ENCODE results near the gene PAX6.

The PAX6 gene

DNA sequence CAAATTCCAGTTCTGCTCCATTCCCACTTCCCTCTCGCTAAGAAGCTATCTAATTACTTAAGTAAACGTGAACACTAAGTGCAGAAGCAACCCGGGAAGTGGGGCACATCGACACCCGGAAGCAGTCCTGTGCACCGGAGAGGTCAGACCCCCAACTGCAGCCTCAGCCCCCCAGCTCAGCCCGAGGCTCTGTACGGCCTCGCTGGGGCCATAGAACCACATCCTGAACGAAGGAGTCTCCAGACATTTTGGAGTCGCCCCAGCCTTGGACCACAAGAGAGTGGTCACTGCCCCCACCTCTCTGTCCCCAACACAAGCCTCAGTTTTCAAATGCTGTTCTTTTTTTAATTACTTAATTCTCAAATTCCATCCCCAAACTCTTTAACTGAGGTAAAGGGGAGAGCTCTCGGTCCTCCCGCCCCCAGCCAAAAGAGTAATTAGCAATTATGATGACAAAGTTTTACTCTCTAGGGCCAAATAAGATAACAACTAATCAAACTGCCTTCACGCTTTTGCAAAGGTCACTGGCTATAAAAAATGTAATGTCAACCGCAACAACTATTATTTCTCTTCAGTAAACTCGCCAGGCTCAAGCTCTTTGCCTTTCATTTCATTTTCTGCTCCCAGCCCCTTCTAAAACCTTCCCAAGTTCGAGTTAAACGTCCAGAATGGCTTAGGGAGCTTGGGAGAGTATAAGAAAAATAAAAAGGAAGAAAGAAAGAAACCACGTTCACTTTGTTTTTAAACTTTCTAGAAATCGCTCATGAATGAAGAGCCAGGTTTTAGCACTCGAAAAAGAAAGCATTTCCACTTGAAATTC lies 2.2 kb downstream of the PAX6 start:
- no peak for DNase-seq (ENCODE audit: low read depth in 3 of 3)

DNA sequence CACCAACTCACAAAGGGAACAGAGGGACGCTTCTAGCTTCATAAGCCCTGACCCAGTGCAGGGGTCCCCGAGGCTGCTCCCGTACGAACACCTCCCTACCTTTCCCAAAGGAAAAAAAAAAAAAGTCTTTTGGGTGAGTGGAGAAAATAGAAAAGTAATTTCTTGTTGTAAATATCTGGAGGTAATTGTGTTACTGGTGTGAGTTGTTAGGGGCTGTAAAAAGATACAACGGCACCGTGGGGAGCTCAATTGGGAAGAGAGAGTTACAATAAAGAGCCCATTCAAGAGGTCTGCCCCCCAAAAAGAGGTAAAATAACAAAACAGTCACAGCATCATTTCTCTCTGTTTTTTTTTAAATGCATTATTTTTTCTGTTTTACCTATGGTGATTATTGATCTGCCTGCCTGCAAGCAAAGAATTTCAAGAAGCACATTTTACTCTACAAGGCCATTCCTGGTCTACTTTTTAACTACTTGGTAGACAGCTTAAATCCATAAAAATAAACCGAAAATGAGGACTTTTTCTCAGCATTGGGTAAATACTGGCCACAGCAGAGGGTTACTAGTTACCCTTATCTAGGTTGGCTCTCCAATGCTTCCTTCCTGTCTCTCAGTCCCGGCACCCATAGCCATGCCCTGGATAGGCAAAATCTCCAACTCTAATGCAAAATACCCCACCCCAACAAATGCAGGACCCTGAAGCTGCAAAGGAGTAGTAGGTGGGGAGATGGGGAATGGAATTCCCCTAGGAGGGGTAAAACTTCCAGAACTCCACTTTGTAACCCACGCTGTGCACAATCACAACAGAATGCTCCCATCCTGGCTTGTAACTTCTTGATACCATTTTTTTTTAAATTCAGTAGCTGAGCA lies 3.1 kb downstream of the PAX6 start:
- DNase-seq (ENCODE audit: low read depth in 3 of 3) = no peak

DNA sequence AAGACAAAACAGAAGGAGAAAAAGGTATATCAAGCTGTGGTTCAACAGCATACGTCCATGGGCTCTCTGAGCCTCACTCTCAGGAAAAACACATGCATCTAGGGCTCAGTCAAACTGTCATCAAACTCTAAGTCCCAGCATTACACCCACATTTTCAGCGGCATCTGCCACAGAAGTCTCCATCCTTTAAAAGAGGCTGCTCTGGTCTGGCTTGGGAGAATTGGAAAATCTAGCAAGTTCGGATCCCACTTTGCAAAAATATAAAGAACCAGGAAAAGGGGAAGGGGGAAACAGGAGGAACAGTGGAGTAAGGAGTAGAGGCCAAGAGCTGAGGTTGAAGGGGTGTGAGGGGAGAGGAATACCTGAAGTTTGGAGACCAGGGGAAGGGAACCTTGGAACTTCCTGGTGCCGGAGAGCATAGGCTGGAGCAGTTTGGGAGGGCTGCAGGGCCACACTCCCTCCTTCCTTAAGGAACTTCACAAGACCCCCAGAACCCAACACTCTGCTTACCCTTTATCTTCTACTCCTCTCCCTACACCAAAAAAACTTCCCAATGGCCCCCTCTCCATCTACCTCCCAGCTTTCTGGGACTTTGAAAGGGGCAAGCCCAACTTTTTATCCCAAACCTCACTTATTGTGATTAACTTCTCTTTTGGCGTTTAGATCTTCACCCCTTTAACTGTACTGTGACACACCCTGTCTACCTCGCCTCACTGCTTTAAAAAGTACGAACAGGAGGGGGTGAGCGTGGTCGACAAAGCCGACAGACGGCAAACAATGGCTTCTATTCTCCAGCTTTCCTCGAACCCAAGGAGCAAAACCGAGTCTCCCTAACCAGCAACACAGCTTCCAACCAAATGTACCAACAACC lies 4.0 kb downstream of the PAX6 start:
- DNase-seq (ENCODE audit: low read depth in 3 of 3) = no peak

DNA sequence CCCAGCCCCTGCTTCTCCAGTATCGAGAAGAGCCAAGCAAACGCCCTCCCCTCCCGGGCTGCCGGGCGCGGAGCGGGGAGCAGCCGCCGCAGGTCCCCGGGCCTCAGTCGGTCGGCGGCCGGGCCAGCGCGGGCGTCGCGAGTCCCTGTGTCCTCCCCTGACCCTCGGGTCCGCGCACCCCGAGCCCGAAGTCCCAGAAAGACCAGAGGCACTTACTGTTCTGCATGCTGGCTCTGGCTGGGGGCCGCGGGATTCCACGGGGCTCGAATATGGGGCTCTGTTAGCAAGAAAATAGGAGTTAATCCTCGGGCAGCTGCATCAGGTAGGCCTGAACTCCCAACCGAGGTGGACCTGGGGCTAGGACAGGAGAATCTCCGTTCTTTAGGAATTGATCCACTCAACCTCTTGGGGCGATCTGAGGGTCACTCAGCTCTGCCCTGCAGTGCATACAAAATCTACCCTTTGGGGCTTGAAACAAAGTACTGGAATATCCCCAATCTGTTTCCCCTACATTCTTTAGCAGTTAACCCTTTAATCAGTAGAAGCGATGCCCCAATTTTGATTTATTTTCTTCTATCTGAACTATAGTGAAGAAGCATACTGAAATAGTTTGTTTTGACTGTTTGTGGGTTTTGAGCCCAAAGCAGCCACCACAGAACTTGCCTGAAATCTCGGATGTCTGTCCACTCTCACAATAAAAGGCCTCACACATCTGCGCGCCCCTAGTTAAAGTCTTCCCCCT lies 4.8 kb downstream of the PAX6 start:
- DNase-seq (ENCODE audit: low read depth in 3 of 3) = no peak

DNA sequence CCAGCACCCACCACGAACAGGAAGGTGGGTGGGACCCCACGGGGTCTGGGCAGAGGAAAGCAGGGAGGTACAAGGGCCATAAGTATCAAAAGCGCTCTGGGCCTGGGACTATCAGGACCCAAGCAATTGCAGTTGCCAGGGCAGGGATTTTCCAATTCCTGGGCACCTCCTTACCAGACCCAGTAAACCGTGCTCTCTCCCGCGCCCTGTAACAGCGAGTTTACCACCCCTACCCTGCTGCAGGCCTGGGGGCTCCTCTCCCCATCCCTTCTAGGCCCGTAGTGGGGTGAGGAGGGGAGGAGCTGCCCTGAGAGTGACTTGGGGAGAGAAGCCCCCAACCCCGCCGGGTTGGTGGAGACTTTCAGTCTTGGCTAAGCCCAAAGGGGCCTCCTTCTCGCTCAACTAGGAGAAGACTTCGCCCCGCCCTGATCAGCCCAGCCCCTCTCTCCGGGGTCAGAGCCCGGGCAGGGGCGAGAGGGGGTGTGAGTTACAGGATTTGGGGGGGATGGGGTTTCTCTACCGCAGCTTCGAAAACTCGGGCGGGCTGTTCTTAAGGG lies 5.4 kb downstream of the PAX6 start:
- no peak for DNase-seq (ENCODE audit: low read depth in 3 of 3)

DNA sequence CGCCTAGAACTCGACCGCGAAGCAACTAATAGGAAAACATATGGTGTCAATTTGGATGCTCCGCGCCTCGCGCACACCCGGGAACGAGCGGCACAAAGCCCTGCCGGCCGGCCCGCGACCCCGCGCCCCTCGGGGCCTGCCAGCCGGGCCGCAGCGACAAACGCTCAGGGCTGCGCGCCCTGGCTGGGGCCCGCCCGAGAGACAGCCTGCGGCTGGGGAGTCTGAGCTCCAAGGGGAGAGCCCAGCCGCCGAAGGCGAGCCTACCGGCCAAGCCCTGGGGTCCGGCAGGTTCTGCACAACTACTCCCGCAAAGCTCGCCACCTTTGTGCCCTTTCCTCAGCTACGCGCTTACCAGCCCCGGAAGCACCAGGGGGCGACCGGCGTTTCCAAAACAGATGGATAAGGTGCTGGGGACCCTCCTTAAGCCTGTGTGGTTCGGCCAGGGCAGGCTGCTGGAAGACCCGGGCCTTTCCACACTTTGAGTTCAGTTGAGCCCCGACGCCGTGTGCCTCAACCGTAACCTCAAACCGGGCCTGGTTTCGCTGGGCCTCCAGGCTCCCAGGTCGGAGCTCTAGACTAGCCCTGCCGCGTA lies 6.0 kb downstream of the PAX6 start:
- DNase-seq (ENCODE audit: low read depth in 3 of 3) = no peak

DNA sequence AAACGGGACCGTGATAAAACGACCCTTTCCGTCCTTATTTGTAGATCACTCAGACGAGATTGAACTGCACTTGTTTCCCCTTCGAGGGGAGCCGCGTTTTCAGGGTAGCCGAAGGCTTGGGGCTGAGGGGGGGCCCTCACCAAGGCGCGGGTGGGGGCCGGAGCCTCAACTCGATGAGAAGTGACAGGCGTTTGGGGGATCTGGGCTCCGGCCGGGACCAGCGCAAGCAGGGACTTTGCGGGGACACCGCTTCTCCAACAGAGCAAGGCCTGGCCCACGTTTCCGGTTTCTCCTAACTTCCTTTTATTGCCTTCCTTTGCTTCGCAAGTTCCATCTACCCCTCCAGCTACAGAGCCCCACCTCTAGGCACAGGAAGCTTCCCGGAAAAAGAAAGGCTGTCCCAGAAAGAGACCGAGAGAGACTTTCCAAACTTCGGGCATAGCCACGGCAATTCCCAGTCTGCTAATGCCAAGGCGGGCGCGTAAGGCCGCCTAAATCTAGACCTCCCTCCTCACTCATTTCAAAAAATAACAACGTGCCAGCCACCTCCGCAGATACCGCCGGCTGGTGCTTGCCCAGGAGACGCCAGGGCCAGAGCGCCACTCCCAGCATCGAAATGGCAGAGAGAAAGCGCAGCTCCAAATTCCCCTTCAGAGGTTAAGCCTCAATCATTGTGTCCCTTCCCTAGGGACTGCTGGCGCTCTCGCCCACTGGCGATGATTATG lies 6.6 kb downstream of the PAX6 start:
- no peak for DNase-seq (ENCODE audit: low read depth in 3 of 3)

DNA sequence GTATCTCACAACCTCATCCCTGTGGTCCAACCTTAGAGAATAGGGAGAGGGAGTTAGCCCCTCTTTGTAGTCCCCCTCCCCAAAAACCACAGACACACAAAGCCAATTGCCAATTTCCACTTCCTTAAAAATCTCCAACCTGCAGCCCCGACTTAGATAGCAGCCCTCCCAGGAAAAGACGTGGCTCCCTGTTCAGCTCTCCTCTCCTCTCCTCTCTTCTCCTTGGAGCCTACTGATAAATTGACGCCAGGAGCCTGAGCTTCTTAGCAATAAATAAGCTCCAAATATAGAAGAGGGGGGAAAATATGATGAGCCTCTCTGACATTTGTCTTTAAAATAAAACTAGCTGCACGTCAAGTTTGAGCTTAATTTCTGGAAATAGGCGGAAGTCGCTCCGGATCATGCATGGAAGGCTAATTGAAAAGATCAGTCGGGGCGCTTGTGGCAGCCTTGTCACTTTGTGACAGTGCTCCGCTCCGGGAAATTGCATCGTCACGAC lies 7.3 kb downstream of the PAX6 start:
- no peak for DNase-seq (ENCODE audit: low read depth in 3 of 3)

DNA sequence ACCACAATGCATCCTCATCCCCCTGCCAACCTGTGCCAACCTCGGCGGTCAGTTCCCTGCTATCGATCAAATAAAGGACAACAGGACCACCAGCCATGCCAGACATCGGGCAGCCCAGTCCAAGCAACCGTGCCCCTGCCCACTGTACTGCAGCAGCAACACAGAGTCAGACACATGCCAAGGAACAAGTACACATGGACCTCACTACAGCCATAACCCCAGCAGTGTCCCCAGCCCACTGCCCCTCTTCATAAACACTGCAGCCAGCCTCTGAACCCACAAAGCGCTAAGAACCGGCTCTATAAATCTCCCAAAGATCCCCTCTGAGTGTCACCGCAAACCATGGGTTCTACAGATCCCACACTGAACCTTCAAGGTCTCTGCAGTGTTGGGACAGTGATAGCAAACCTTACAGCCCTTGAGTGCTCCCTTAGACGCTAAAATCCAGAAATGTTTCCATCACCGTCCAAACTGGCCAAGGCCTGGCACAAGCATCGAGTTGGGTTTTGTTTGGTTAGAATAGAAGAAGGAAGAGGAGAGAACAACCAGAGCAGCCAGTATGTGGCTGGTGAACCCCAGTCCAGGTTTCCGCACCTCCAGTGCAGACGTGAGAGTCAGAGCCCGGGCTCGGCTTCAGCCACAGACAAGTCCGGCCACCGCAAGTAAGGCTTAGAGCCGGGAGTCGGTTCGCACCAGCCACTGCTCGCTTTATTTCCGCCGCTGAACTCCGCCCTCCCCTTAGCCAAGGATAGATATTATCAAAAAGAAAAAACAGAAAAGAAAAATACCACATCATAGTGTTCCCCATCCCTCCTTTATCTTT lies 7.9 kb downstream of the PAX6 start:
- no peak for DNase-seq (ENCODE audit: low read depth in 3 of 3)

DNA sequence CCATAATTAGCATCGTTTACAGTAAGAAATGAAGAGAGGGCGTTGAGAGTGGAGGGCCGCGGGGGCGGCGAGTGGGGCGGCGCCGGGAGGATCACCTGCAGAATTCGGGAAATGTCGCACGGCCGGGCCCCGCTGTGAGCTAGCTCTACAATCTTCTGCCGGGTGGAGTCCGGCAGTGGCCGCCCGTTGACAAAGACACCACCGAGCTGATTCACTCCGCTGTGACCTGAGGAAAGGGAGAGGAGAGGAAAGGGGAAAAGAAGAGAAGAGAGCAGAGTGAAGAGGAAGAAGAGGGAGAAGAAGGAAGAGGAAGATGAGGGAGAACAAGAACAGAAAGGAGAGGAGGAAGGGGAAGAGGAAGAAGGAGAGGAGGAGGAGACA lies 8.5 kb downstream of the PAX6 start:
- no peak for DNase-seq (ENCODE audit: low read depth in 3 of 3)

DNA sequence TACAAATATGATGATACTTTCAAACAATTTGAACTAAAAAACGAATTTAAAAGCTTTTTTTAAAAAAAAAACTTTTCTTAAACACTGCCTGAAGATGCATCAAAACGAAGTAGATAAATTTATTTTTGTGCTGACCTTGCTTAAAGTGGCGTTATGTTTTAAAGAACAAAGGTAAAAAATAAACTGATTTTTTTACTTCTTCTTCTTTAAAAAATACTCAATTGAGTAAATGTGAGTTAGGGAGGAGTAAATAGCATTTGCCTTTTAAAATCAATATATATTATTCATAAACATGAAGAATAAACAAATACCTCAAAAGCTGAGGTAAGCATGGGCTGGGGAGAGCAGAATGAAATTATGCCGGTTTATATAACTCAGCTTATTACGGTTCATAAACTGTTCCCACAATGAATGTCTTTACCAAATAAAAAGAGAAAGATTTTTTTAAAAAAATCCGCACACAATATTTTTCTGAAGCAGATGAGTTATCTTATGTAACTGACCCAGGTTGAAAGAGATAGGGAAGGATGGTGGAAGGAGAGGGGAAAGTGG lies 9.0 kb downstream of the PAX6 start:
- no peak for DNase-seq (ENCODE audit: low read depth in 3 of 3)

DNA sequence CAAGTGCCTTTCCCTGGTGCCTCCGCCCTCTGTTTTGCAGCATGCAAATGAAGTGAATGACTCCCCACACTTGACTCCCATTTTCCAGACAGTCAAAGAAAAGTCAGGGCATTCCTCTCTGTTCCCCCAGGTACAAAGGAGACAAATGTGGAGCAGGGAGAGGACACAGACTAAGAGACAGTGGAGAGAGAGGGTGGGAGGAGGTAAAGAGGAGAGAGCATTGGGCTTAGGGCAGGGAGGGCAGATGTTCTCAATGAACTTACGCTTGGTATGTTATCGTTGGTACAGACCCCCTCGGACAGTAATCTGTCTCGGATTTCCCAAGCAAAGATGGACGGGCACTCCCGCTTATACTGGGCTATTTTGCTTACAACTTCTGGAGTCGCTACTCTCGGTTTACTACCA lies 9.8 kb downstream of the PAX6 start:
- DNase-seq (ENCODE audit: low read depth in 3 of 3) = no peak

DNA sequence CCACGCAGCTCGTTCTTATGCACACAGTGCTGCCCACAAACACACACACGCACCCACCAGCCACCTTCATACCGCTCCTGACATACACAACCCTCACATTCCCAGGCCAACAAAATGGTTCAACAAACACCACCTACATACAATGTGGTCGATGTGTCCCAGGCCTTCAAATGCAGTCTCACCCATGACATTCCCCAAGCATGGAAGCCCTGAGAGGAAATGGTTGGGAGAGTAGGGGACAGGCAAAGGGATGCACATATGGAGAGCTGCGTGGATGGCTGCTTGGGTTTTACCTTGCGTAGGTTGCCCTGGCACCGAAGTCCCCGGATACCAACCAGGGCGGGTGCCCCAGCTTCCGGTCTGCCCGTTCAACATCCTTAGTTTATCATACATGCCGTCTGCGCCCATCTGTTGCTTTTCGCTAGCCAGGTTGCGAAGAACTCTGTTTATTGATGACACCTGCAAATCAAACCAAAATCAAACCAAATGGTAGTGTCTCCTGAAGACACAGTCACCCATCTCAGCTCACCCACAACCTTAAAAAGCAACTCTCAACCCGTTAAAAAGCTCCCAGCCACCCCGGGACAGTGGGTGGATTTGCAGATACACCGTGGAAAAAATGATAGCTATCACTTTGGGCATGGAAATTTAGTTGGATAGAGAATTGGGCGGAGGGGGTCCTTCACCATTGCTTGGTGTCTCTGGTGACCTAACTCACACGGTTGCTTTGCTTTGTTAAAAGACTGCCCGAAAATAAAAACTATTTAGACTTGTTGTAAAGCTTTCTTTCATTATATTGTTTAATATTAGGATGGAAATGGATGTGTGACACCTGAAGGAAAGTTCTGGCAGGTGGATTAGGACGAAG lies 10.5 kb downstream of the PAX6 start:
- DNase-seq (ENCODE audit: low read depth in 3 of 3) = no peak

DNA sequence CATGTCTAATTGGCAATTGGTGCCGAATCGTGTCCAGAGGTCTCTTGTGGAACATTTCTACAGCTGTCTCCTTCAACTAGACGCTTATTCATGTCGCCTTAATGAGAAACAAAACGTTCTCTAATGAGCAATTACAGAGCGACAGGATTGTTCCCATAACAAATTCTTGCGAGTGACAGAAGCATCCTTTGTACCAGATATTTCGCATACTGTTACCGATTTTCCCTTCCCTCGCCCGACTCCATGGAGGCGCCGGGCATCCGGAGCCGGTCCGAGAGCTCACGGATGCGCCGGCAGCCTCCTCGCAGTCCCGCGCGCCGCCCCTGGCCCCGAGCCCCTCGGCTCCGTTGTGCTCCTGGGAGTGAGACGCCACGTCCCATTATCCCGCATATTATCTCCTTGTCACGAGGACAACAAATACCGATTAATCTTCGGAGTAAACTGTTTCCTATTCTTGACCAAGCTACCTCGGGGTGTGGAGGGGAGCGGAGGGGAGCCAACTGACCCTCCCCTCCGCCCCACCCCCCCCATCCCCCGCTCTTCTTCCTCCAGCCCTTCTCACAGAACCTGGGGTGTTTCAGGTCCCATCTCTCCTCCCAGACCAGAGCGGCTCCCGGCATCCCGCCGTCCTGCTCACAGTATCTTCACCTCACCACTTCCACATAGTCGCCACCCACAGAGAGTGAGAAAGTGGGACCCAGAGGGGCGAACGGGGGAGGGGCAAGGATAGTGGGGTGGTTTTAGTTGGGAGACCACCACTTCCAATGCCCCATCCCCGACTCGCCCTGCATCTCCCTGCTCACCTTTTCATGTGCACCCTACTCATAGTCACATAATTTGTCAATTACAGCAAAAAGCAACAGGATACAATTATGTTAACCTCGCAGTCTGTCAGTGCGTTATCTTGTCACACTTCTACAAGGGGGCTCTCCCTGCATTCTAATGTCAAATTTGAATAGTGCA lies 11.4 kb downstream of the PAX6 start:
- DNase-seq (ENCODE audit: low read depth in 3 of 3) = no peak

DNA sequence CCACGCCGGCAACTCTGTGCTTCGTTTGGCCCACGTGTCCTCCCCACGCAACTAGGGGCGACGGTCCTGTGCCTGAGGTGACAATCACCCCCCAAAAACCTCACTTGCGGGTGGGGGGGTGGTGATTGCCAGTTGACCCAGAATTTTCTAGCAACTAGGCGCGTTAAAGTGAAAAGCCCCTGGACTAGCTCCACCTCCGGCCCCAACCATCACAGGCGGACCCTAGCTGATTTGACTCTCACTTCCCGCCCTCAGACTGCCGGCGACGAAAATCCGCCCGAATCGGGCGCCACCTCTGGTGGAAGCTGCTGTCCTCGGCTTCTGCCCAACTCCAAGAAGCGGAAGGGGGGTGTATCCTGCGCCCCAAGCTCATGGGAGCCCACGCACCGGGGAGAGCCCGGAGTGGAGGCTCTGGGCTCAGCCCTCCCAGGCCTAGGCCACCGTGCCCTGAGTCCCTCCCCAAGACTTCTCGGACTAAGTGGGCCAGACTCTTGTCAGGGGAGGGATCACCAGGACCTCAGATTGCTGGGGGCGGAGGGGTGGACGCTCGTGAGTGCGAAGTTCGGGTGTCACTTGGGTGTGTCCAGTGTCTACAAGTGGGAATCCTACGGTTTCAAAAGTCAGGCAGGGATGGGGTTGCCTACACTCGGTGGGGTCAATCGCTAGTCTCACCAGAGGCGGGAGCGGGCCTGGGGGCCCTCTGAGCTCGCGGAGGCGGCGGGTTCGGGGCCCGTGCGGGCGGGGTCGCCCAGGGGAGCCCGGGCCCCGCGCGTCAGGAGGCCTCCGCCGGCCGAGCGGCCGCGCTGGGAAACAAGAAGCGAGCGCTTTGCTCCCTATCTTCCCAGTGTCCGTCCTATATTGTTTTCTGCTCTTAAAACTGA lies 12.3 kb downstream of the PAX6 start:
- DNase-seq (ENCODE audit: low read depth in 3 of 3) = no peak
